Keratinocyte (primary cell): ENCODE data around the gene UTY. TPM values are rescaled to one million over a fixed set of nuclear protein-coding genes. Genes with fewer than 3 reads are reported as not detected.

Source experiments
- DNase-seq: peaks from one replicate; pipeline ENCODE4 v3.0.0-alpha.2; 2011; ENCODE audit warnings: low read depth, missing footprints, low spot score
- FAIRE-seq: peaks from 2 replicates; lab custom pipeline; 2011; peaks lifted over from hg19 to GRCh38; lab: Jason Lieb, UNC
- H2AFZ ChIP-seq: 2 replicates; pipeline ENCODE4 v1.6.0; 2012; ENCODE audit warnings: low read length, control low read depth, inconsistent platforms; ENCODE audit not compliant: control insufficient read depth
- H3K27ac ChIP-seq: 2 replicates; pipeline ENCODE4 v1.5.1; 2011; ENCODE audit warnings: low read length; ENCODE audit not compliant: control insufficient read depth, insufficient read depth
- H3K27me3 ChIP-seq: 3 replicates; pipeline ENCODE4 v1.6.0; 2011; ENCODE audit warnings: low read length; ENCODE audit not compliant: control insufficient read depth, insufficient read depth; ENCODE audit errors: extremely low read depth
- H3K36me3 ChIP-seq, 2 experiments: 2 replicates in 1 of 2; 3 replicates in 1 of 2; pipeline ENCODE4 v1.5.1; 2011; ENCODE audit warnings: low read length in 2 of 2, mild to moderate bottlenecking in 1 of 2; ENCODE audit not compliant: control insufficient read depth in 2 of 2, insufficient read depth in 2 of 2; ENCODE audit errors: extremely low read depth in 1 of 2
- H3K4me1 ChIP-seq: 3 replicates; pipeline ENCODE4 v1.5.1; 2011; ENCODE audit warnings: low read length; ENCODE audit not compliant: control insufficient read depth, insufficient read depth; ENCODE audit errors: extremely low read depth
- H3K4me2 ChIP-seq: 3 replicates; pipeline ENCODE4 v1.6.0; 2011; ENCODE audit warnings: low read depth, low read length; ENCODE audit not compliant: control insufficient read depth, insufficient read depth; ENCODE audit errors: extremely low read depth
- H3K4me3 ChIP-seq, 3 experiments: fragments of 200-600 bp in 1 of 3; sonication (generic) in 1 of 3; 2 replicates in 2 of 3; 3 replicates in 1 of 3; pipeline ENCODE4 v1.5.1; 2011 to 2016; ENCODE audit warnings: low read length in 3 of 3, mild to moderate bottlenecking in 3 of 3, control low read depth in 2 of 3, inconsistent platforms in 1 of 3, low read depth in 1 of 3, mixed read lengths in 1 of 3, mixed run types in 1 of 3, moderate library complexity in 1 of 3; ENCODE audit not compliant: control insufficient read depth in 2 of 3, insufficient read depth in 2 of 3; ENCODE audit errors: extremely low read depth in 1 of 3
- H3K79me2 ChIP-seq: 2 replicates; pipeline ENCODE4 v1.6.0; 2012; ENCODE audit warnings: low read length; ENCODE audit not compliant: control insufficient read depth, insufficient read depth
- H3K9ac ChIP-seq: 3 replicates; pipeline ENCODE4 v1.6.0; 2011; ENCODE audit warnings: low read length; ENCODE audit not compliant: control insufficient read depth, insufficient read depth; ENCODE audit errors: extremely low read depth
- H3K9me1 ChIP-seq: 3 replicates; pipeline ENCODE4 v1.6.0; 2011; ENCODE audit warnings: low read length; ENCODE audit not compliant: control insufficient read depth, insufficient read depth; ENCODE audit errors: extremely low read depth
- H3K9me3 ChIP-seq: 2 replicates; pipeline ENCODE4 v1.5.1; 2012; ENCODE audit warnings: low read depth, low read length; ENCODE audit not compliant: control insufficient read depth
- H4K20me1 ChIP-seq: 3 replicates; pipeline ENCODE4 v1.6.0; 2011; ENCODE audit warnings: low read length; ENCODE audit not compliant: control insufficient read depth, insufficient read depth; ENCODE audit errors: extremely low read depth
- EZH2 ChIP-seq: IDR thresholded peaks from one replicate; pipeline ENCODE4 v1.6.1; 2012; ENCODE audit warnings: inconsistent platforms, mild to moderate bottlenecking, low read length, moderate library complexity
- dilution Hi-C: fragments of 300-500 bp; cut with MboI; formaldehyde crosslinking; loops from one replicate; pipeline ENCODE4 v1.7.0; 2020; ENCODE audit warnings: low sequenced_read_pairs; ENCODE audit not compliant: extremely low pct_ligation_motif_present
- polyA plus RNA-seq, 5 experiments: library from polyadenylated mRNA; depleted of rRNA in 3 of 5; stranded (reverse) in 3 of 5; stranded (forward) in 1 of 5; unstranded in 1 of 5; fragments of >200 nt; gene quantifications; 1 replicate in 1 of 5; 2 replicates in 3 of 5; 3 replicates in 1 of 5; pipeline versions ENCODE4 v1.2.1 to v1.2.3, GENCODE V29; 2011 to 2012; ENCODE audit warnings: missing spikeins in 2 of 5, low read depth in 1 of 5, low replicate concordance in 1 of 5
- TF ChIP-seq, protein P1 (sequence below), 3 experiments: IDR thresholded peaks in 1 of 3; conservative IDR thresholded peaks in 1 of 3; optimal IDR thresholded peaks in 1 of 3; 2 replicates in 2 of 3; 3 replicates in 1 of 3; pipeline versions ENCODE3 to v1.5.1; 2011; ENCODE audit warnings: low read length in 3 of 3, mild to moderate bottlenecking in 3 of 3, moderate library complexity in 2 of 3, control low read depth in 1 of 3, inconsistent platforms in 1 of 3; ENCODE audit not compliant: insufficient read depth in 2 of 3; ENCODE audit errors: extremely low read depth in 1 of 3

UTY gene
- polyA plus RNA-seq, 1 donor (not counting 4 experiments of a cell fraction or from before 2014, with no cell fraction given), result not detected

DNA sequence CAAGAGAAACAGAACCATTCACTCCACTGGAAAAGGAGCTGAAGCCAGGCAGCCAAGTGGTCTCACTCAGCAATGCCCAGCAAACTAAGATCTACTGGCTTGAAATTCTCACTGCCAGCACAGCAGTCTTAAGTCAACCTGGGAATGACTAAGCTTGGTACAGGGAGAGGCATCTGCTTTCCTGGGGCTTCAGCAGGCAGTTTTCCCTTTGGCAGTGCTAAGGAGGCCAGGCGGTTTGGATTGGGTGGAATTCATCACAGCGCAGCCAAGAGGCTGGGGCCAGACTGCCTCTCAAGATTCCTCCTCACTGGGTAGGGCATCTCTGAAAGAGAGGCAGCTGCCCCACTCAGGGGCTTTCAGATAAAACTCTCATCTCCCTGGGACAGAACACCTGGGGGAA is 149.2 kb downstream of the UTY start:
- Histone ChIP-seq H3K27me3 (no peaks in the 10 kb centered on the region), H3K36me3 (no peaks in the 10 kb centered on the region), H3K9me3 (no peaks in the 10 kb centered on the region), H3K4me1 (no peaks in the 10 kb centered on the region), H3K79me2 (no peaks in the 10 kb centered on the region), H3K27ac (no peak overlapping the region), H3K4me2 (no peak overlapping the region), H3K9ac (no peak overlapping the region), H4K20me1 (no peaks in the 10 kb centered on the region), H3K9me1 (no peaks in the 10 kb centered on the region), H2AFZ (no peak overlapping the region), H3K4me3 (no peak overlapping the region)
- DNase-seq (no peak), FAIRE-seq (no peak)
- no peak for TF ChIP-seq EZH2
- TF ChIP-seq, protein P1, sequence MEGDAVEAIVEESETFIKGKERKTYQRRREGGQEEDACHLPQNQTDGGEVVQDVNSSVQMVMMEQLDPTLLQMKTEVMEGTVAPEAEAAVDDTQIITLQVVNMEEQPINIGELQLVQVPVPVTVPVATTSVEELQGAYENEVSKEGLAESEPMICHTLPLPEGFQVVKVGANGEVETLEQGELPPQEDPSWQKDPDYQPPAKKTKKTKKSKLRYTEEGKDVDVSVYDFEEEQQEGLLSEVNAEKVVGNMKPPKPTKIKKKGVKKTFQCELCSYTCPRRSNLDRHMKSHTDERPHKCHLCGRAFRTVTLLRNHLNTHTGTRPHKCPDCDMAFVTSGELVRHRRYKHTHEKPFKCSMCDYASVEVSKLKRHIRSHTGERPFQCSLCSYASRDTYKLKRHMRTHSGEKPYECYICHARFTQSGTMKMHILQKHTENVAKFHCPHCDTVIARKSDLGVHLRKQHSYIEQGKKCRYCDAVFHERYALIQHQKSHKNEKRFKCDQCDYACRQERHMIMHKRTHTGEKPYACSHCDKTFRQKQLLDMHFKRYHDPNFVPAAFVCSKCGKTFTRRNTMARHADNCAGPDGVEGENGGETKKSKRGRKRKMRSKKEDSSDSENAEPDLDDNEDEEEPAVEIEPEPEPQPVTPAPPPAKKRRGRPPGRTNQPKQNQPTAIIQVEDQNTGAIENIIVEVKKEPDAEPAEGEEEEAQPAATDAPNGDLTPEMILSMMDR (optimal IDR thresholded peaks at IDR 0.05 in 1 of 3, IDR thresholded peaks at IDR 0.05 in 1 of 3, conservative IDR thresholded peaks at IDR 0.05 in 1 of 3; ENCODE audit: extremely low read depth in 1 of 3, insufficient read depth in 2 of 3, low read length in 3 of 3), result no peak
- dilution Hi-C loops, result no loop called here

DNA sequence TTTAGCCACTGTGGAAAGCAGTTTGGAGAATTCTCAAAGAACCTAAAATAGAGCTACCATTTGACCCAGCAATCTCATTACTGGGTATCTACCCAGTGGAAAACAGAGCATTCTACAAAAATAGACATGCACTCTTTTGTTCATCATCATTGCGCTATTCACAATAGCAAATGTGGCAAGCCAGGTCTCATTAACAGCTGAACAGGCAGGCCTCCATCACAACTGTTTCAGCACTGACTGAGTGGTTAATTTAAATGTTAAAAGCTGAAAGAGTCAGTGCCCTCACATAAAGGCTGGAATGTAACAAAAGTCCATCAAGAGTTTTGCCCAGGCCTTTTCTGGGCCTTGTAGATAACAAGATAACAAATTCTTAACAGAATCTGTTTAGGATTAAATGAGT is 166.9 kb downstream of the UTY start:
- Histone ChIP-seq H3K27ac (no peak overlapping the region), H3K4me1 (no peaks in the 10 kb centered on the region), H3K4me3 (no peak overlapping the region), H2AFZ (no peak overlapping the region), H3K4me2 (no peak overlapping the region), H3K9me3 (no peaks in the 10 kb centered on the region), H3K27me3 (no peaks in the 10 kb centered on the region), H3K79me2 (no peaks in the 10 kb centered on the region), H3K9me1 (no peaks in the 10 kb centered on the region), H3K9ac (no peak overlapping the region), H3K36me3 (no peaks in the 10 kb centered on the region), H4K20me1 (no peaks in the 10 kb centered on the region)
- no peak for TF ChIP-seq EZH2
- TF ChIP-seq, protein P1 (optimal IDR thresholded peaks at IDR 0.05 in 1 of 3, IDR thresholded peaks at IDR 0.05 in 1 of 3, conservative IDR thresholded peaks at IDR 0.05 in 1 of 3; ENCODE audit: extremely low read depth in 1 of 3, insufficient read depth in 2 of 3, low read length in 3 of 3), result no peak
- DNase-seq (no peak), FAIRE-seq (no peak)
- dilution Hi-C loops, result no loop called here
